Fibroblast of skin of abdomen (primary cell): ENCODE results near the gene CAMK2D.

ENCODE experiments used
- DNase-seq: peaks from one replicate; pipeline ENCODE4 v3.0.0-alpha.2; 2013

Gene CAMK2D

GRCh38 chr4:113603911-113604310, 157.6 kb downstream of the CAMK2D start:
- peak; percentile 55 for DNase-seq

- no peak for DNase-seq
These were observed 158.8 kb downstream of the CAMK2D start for GRCh38 chr4:113602646-113603228.

GRCh38 chr4:113601636-113602035, 159.9 kb downstream of the CAMK2D start:
- no peak for DNase-seq

GRCh38 chr4:113596396-113596795, 165.1 kb downstream of the CAMK2D start:
- DNase-seq: no peak

- DNase-seq: no peak
These were observed 167.3 kb downstream of the CAMK2D start for GRCh38 chr4:113594231-113594556.

GRCh38 chr4:113593400-113594230, 167.9 kb downstream of the CAMK2D start:
- no peak for DNase-seq

- peak; percentile 77 for DNase-seq
These were observed 169.6 kb downstream of the CAMK2D start for GRCh38 chr4:113591982-113592381.

- DNase-seq: no peak
These were observed 172.5 kb downstream of the CAMK2D start for GRCh38 chr4:113588895-113589668.

GRCh38 chr4:113587640-113588275, 173.8 kb downstream of the CAMK2D start:
- DNase-seq: no peak

- no peak for DNase-seq
These were observed 174.4 kb downstream of the CAMK2D start for GRCh38 chr4:113587156-113587555.

GRCh38 chr4:113586072-113586471, 175.5 kb downstream of the CAMK2D start:
- DNase-seq: no peak

GRCh38 chr4:113584407-113585150, 177.0 kb downstream of the CAMK2D start:
- peak; percentile 61 for DNase-seq

- no peak for DNase-seq
These were observed 178.8 kb downstream of the CAMK2D start for GRCh38 chr4:113582737-113583136.

- DNase-seq: no peak
These were observed 182.2 kb downstream of the CAMK2D start for GRCh38 chr4:113579360-113579759.

- DNase-seq: peak; percentile 28
These were observed 184.4 kb downstream of the CAMK2D start for GRCh38 chr4:113576947-113577678.

- peak; percentile 76 for DNase-seq
These were observed 186.1 kb downstream of the CAMK2D start for GRCh38 chr4:113575401-113575800.

- DNase-seq: peak; percentile 82
These were observed 186.9 kb downstream of the CAMK2D start for GRCh38 chr4:113574636-113575103.

- no peak for DNase-seq
These were observed 188.9 kb downstream of the CAMK2D start for GRCh38 chr4:113572620-113573019.

GRCh38 chr4:113566015-113566795, 195.3 kb downstream of the CAMK2D start:
- DNase-seq: no peak

- no peak for DNase-seq
These were observed 195.9 kb downstream of the CAMK2D start for GRCh38 chr4:113565702-113566012.

GRCh38 chr4:113564493-113564892, 197.0 kb downstream of the CAMK2D start:
- DNase-seq: no peak
